GM19397 (cell line): Measurements from ENCODE around the gene ABCA1.
"Not testable (repeated sequence)": the region's sequence is repeated elsewhere in the genome, so short reads cannot be mapped to it uniquely, and the experiment has no call there.

Source experiments
- ATAC-seq: cut with Tn5 transposase; IDR thresholded peaks from one replicate; pipeline ENCODE4 v1.9.1; 2021; ENCODE audit warnings: mild to moderate bottlenecking, moderate library complexity; ENCODE audit not compliant: unreplicated experiment

The ABCA1 gene

GRCh38 chr9:104905931-104906330 lies 22.0 kb downstream of the ABCA1 start:
- no peak for ATAC-seq

GRCh38 chr9:104905153-104905901 lies 22.6 kb downstream of the ABCA1 start:
- ATAC-seq: no peak

- ATAC-seq: no peak
These were observed 24.3 kb downstream of the ABCA1 start for GRCh38 chr9:104903609-104904008.

- no peak for ATAC-seq
These were observed 27.1 kb downstream of the ABCA1 start for GRCh38 chr9:104900871-104901270.

DNA sequence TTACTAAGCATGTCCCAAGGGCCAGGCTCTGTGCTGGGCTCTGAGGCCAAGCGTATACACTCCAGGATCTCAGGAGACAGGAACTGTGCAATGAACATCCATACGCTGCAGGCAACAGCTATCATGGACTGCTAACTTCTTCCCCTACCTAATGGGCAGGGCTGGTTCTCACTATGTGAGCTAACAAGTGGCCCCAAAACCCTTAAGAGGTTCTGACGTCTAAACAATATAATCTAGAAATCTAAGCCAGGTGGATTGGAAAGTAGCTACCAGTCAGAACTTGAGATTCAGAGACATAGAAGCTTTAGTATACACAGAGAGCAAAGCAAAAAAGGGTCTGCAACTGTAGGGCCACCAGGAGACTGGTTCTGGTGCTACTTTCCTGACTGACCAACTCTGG lies 27.6 kb downstream of the ABCA1 start:
- ATAC-seq: no peak

GRCh38 chr9:104899759-104900247 lies 28.2 kb downstream of the ABCA1 start:
- ATAC-seq: no peak

GRCh38 chr9:104898376-104898775 lies 29.6 kb downstream of the ABCA1 start:
- not testable (repeated sequence) for ATAC-seq

GRCh38 chr9:104896131-104896530 lies 31.8 kb downstream of the ABCA1 start:
- ATAC-seq: no peak

GRCh38 chr9:104895572-104895971 lies 32.4 kb downstream of the ABCA1 start:
- no peak for ATAC-seq

DNA sequence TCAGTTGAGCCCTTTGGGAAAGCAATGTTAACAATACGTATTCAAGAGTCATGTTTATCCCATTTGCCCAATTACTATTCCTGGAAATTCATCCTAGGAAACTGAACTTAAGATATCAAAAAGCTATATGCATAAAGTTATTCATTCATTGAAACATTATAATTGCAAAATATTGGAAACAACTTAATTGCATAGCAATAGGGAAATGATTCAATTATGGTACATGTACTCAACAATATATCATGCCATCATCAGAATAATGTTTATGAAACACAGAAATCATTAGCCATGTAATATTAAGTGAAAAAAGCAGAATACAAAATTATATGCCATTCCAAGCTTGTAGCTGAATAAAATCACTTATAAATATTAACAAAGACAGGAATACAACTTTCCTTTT lies 35.3 kb downstream of the ABCA1 start:
- no peak for ATAC-seq

DNA sequence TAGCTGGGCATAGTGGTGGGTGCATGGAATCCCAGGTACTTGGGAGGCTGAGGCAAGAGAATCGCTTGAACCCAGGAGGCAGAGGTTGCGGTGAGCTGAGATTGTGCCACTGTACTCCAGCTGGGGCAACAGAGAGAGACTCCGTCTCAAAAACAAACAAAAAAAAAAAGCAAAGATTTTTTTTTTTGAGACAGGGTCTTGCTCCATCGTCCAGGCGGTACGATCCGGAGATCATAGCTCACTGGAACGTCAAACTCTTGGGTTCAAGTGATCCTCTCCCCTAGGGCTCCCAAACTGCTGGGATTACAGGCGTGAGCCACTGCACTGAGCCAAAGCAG lies 37.6 kb downstream of the ABCA1 start:
- ATAC-seq: no peak

GRCh38 chr9:104885818-104886709 lies 41.9 kb downstream of the ABCA1 start:
- ATAC-seq: no peak

DNA sequence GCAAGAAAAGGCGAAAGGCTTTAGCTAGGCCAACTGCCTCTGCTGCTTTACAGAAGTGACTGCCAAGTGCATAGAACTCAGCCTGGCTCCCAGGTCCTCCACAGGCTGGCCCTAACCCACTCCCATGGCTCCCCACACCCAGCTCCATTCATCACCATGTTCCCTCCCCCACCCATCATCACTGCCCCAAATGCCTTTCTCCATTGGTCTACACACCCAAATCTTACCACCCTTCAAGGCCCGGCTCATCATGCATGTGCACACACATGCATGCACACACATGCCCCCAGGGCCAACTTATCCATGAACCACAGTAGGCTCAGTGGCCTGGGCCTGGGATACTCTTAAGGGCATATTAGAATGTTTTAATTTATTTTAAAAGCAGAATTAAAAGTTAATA lies 44.8 kb downstream of the ABCA1 start:
- no peak for ATAC-seq

DNA sequence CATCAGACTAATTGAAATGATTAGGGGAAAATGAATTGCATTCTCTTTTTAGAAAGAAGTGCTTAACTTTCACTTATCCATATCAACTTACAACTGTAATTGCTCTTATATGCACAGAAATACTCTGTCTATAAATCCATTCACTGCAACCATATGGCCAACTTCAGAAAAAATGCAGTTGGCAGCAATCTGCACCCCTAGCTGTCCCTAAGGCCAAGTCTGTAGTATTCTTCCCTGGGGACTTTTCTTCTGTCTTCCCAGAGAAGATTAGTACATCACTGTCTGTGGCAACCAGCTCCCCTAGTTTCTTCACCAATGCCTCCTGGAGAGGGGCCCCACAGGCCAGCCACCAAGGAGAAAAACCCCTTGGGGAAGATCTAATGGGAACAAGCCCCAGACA lies 45.4 kb downstream of the ABCA1 start:
- ATAC-seq: no peak

- no peak for ATAC-seq
These were observed 45.9 kb downstream of the ABCA1 start for GRCh38 chr9:104882086-104882485.

DNA sequence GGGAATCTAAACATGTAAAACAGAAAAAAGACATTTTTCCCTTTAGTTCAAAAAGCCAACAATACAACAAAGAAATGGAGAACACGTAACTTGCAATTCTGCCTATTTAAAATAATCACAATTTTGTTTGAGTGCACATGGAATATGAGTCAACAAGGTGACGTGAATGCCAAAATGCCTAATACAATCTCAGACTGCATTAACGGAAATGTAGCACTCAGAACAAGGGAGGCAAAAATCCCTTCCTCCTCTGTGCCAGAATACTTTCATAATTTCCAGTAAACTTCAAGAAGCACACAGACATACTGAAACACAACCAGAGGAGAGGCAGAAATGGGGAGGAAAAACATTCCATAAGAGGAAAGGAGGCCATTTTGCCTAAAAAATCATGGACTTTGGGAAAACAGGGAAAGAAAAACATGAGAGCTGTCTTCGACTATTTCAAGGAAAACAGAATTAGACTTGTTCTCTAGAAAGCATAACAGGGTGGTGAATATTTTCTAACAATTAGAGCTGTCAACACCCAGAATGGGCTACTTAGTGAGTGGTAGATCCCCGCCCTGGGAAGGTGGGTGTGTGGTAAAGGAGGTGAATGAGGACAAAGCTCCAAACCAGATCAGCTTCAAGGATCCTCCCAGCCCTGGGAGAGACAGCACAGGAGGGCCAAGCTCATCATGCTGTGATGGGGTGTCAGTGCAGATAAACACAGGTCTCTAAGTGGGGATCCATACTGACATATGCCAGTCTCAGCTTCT lies 48.2 kb downstream of the ABCA1 start:
- ATAC-seq: no peak

- ATAC-seq: no peak
These were observed 51.4 kb downstream of the ABCA1 start for GRCh38 chr9:104876587-104876986.

DNA sequence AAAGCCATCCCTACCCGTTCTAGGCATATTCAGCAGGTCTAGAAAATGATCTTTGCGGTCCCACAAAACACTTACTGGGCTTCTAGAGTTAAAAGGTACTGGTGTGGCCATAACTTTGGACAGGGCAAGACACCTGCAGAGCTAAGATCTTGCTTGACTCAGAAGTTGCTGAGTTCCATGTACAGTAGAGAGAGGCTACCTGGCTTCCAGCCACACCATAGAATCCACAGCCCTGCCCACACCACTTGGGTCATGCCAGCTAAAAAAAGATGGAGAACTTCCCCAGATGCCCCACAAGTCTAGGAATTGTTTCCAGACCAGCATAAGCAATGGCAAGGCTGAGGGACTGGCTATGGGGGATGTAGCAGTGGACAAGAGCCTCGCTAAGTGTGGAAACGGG lies 52.1 kb downstream of the ABCA1 start:
- ATAC-seq: no peak

- no peak for ATAC-seq
These were observed 52.6 kb downstream of the ABCA1 start for GRCh38 chr9:104875320-104875719.

- no peak for ATAC-seq
These were observed 54.5 kb downstream of the ABCA1 start for GRCh38 chr9:104873489-104873850.

- no peak for ATAC-seq
These were observed 55.1 kb downstream of the ABCA1 start for GRCh38 chr9:104872656-104873488.
